Liver (tissue), 9 donors: ENCODE data around the gene GALNT9. TPM values are rescaled to one million over a fixed set of nuclear protein-coding genes. Genes with fewer than 3 reads are reported as not detected.

ENCODE experiments used
- DNase-seq: peaks from one replicate; pipeline ENCODE4 v3.0.0-alpha.2; 2017; ENCODE audit warnings: low spot score
- H3K27ac ChIP-seq, 2 donors: one replicate each; pipeline ENCODE4 v1.7.0; 2013; ENCODE audit warnings: inconsistent platforms in 2 of 2, low read length in 2 of 2, control low read depth in 1 of 2, low read depth in 1 of 2, mild to moderate bottlenecking in 1 of 2
- H3K27me3 ChIP-seq, 4 donors: one replicate each; pipeline versions ENCODE4 v1.6.1 to v1.7.0; 2013; ENCODE audit warnings: low read length in 3 of 4, inconsistent platforms in 1 of 4, mild to moderate bottlenecking in 1 of 4, moderate library complexity in 1 of 4; ENCODE audit not compliant: control insufficient read depth in 4 of 4, insufficient read depth in 4 of 4
- H3K36me3 ChIP-seq, 4 donors: one replicate each; pipeline versions ENCODE4 v1.6.1 to v1.7.0; 2013; ENCODE audit warnings: low read length in 3 of 4, mild to moderate bottlenecking in 3 of 4, low read depth in 1 of 4, moderate library complexity in 1 of 4; ENCODE audit not compliant: control insufficient read depth in 4 of 4, insufficient read depth in 3 of 4
- H3K4me1 ChIP-seq, 4 donors: one replicate each; pipeline versions ENCODE4 v1.6.1 to v1.7.0; 2013; ENCODE audit warnings: low read length in 3 of 4, mild to moderate bottlenecking in 3 of 4, moderate library complexity in 1 of 4; ENCODE audit not compliant: control insufficient read depth in 4 of 4, insufficient read depth in 4 of 4
- H3K4me3 ChIP-seq, 3 donors: one replicate each; pipeline versions ENCODE4 v1.6.1 to v1.7.0; 2013; ENCODE audit warnings: low read length in 3 of 3, control low read depth in 1 of 3, low read depth in 1 of 3, mild to moderate bottlenecking in 1 of 3
- H3K9ac ChIP-seq, 2 donors: one replicate each; pipeline ENCODE4 v1.7.0; 2013; ENCODE audit warnings: low read length in 2 of 2, mild to moderate bottlenecking in 2 of 2, moderate library complexity in 2 of 2, control low read depth in 1 of 2, low read depth in 1 of 2
- H3K9me3 ChIP-seq, 4 donors: one replicate each; pipeline versions ENCODE4 v1.6.1 to v1.7.0; 2013; ENCODE audit warnings: low read length in 3 of 4; ENCODE audit not compliant: control insufficient read depth in 4 of 4
- ATF3 ChIP-seq: IDR thresholded peaks from 2 replicates; pipeline ENCODE4 v1.6.1; 2016; ENCODE audit warnings: antibody characterized with exemption
- CTCF ChIP-seq: fragments of 150-350 bp; IDR thresholded peaks from 2 replicates; pipeline ENCODE4 v1.5.1; 2017; ENCODE audit warnings: improper control_type of control experiment, low read depth, low read length; ENCODE audit not compliant: missing input control
- EGR1 ChIP-seq, 2 donors: IDR thresholded peaks; 2 replicates each; pipeline ENCODE4 v1.6.1; 2016 to 2018; ENCODE audit warnings: antibody characterized with exemption in 2 of 2, low read depth in 2 of 2
- FOXA1 ChIP-seq: IDR thresholded peaks from 2 replicates; pipeline ENCODE4 v1.6.1; 2016; ENCODE audit warnings: antibody characterized with exemption
- FOXA2 ChIP-seq: IDR thresholded peaks from 2 replicates; pipeline ENCODE4 v1.6.1; 2016; ENCODE audit warnings: antibody characterized with exemption
- GABPA ChIP-seq, 2 donors: IDR thresholded peaks in 1 of 2; conservative IDR thresholded peaks in 1 of 2; 2 replicates each; pipeline ENCODE4 v1.6.1; 2016; ENCODE audit warnings: antibody characterized with exemption in 2 of 2, mild to moderate bottlenecking in 1 of 2, moderate library complexity in 1 of 2
- HNF4G ChIP-seq: IDR thresholded peaks from 2 replicates; pipeline ENCODE4 v1.6.1; 2016; ENCODE audit warnings: antibody characterized with exemption
- NR2F2 ChIP-seq: IDR thresholded peaks from 2 replicates; pipeline ENCODE4 v1.6.1; 2016; ENCODE audit warnings: antibody characterized with exemption
- RAD21 ChIP-seq, 2 donors: IDR thresholded peaks; 2 replicates each; pipeline ENCODE4 v1.6.1; 2016; ENCODE audit warnings: antibody characterized with exemption in 2 of 2, mild to moderate bottlenecking in 2 of 2
- REST ChIP-seq: IDR thresholded peaks from 2 replicates; pipeline ENCODE4 v1.6.1; 2016; ENCODE audit warnings: antibody characterized with exemption, mild to moderate bottlenecking
- RXRA ChIP-seq, 2 donors: IDR thresholded peaks; 2 replicates each; pipeline ENCODE4 v1.6.1; 2017 to 2018; ENCODE audit warnings: antibody characterized with exemption in 2 of 2, mild to moderate bottlenecking in 1 of 2
- SP1 ChIP-seq: IDR thresholded peaks from 2 replicates; pipeline ENCODE4 v1.6.1; 2018; ENCODE audit warnings: antibody characterized with exemption, mild to moderate bottlenecking
- TAF1 ChIP-seq: conservative IDR thresholded peaks from 2 replicates; pipeline ENCODE4 v1.6.1; 2016; ENCODE audit warnings: antibody characterized with exemption, mild to moderate bottlenecking
- YY1 ChIP-seq: IDR thresholded peaks from 2 replicates; pipeline ENCODE4 v1.6.1; 2016; ENCODE audit warnings: antibody characterized with exemption, mild to moderate bottlenecking
- ZBTB33 ChIP-seq: IDR thresholded peaks from 2 replicates; pipeline ENCODE4 v1.6.1; 2016; ENCODE audit warnings: antibody characterized with exemption
- WGBS: extraction: QIAGEN DNeasy Blood & Tissue Kit; methylation state at CpG from one replicate; pipeline ENCODE4 v1.1.7; 2013; 5-methylcytosine and 5-hydroxymethylcytosine counted together
- polyA plus RNA-seq, 2 donors: library from polyadenylated mRNA; stranded (reverse) in 1 of 2; unstranded in 1 of 2; fragments of 200-250 nt in 1 of 2; fragments of >200 nt in 1 of 2; fragmentation: Nextera tagmentation in 1 of 2; extraction: Ambion mirVana in 1 of 2; gene quantifications; one replicate each; pipeline versions ENCODE4 v1.2.1 to v1.2.3, GENCODE V29; 2013 to 2015
- total RNA-seq, 2 donors: library from RNA; depleted of rRNA; stranded (reverse); fragments of >200 nt; gene quantifications; one replicate each; pipeline ENCODE4 v1.2.3, GENCODE V29; 2014
- donor health status: healthy.
- donor health status: healthy.
- donor health status: healthy.
- donor health status: healthy.
- donor health status: healthy.

Gene GALNT9
- total and polyA plus RNA-seq, 4 donors = 0.05 to 0.25 (median 0.09) TPM; not detected in 1

GRCh38 chr12:132210223-132211055 lies 119.0 kb downstream of the GALNT9 start:
- no peak overlapping the region for H3K27ac ChIP-seq
- WGBS = 87% methylated on average over 48 of the region's 48 CpGs
- no peak for TF ChIP-seq NR2F2
- H3K9me3 ChIP-seq = peaks cover 0 to 3% (median 0%) of the 10 kb centered on the region in 4 donors
- H3K27me3 ChIP-seq = no peaks in the 10 kb centered on the region
- no peak overlapping the region for H3K9ac ChIP-seq
- H3K36me3 ChIP-seq = no peaks in the 10 kb centered on the region
- DNase-seq = no peak
- no peaks in the 10 kb centered on the region for H3K4me1 ChIP-seq
- H3K4me3 ChIP-seq = no peak overlapping the region

- 78% methylated on average over 14 of the region's 14 CpGs for WGBS
- DNase-seq = no peak
- no peak for TF ChIP-seq CTCF
- TF ChIP-seq ZBTB33 = no peak
- TF ChIP-seq RAD21 (IDR thresholded peaks at IDR 0.05) = no peak
- TF ChIP-seq REST = no peak
- no peak for TF ChIP-seq TAF1
- no peak for TF ChIP-seq RXRA (IDR thresholded peaks at IDR 0.05)
- no peak for TF ChIP-seq EGR1 (IDR thresholded peaks at IDR 0.05; ENCODE audit: low read depth in 2 of 2)
- no peak for TF ChIP-seq GABPA (IDR thresholded peaks at IDR 0.05 in 1 of 2, conservative IDR thresholded peaks at IDR 0.05 in 1 of 2)
- TF ChIP-seq HNF4G = no peak
- TF ChIP-seq FOXA2 = no peak
- TF ChIP-seq ATF3 = no peak
- TF ChIP-seq NR2F2 = no peak
- TF ChIP-seq FOXA1 = no peak
- no peak for TF ChIP-seq YY1
- TF ChIP-seq SP1 = no peak
- Histone ChIP-seq H3K9ac (no peak overlapping the region), H3K27ac (no peak overlapping the region), H3K36me3 (no peaks in the 10 kb centered on the region), H3K4me3 (no peak overlapping the region), H3K4me1 (no peaks in the 10 kb centered on the region), H3K27me3 (no peaks in the 10 kb centered on the region), H3K9me3 (peaks cover 0 to 3% (median 0%) of the 10 kb centered on the region in 4 donors)
These were observed 119.7 kb downstream of the GALNT9 start for GRCh38 chr12:132209619-132210222.
